NCI-H1436 treated with DMSO at 0.1 percent for 48 hours (cell line): ENCODE results near the gene CDH2.

ENCODE experiments used
- DNase-seq: peaks from one replicate; lab custom pipeline; 2025; lab: John Stamatoyannopoulos, UW

The CDH2 gene

DNA sequence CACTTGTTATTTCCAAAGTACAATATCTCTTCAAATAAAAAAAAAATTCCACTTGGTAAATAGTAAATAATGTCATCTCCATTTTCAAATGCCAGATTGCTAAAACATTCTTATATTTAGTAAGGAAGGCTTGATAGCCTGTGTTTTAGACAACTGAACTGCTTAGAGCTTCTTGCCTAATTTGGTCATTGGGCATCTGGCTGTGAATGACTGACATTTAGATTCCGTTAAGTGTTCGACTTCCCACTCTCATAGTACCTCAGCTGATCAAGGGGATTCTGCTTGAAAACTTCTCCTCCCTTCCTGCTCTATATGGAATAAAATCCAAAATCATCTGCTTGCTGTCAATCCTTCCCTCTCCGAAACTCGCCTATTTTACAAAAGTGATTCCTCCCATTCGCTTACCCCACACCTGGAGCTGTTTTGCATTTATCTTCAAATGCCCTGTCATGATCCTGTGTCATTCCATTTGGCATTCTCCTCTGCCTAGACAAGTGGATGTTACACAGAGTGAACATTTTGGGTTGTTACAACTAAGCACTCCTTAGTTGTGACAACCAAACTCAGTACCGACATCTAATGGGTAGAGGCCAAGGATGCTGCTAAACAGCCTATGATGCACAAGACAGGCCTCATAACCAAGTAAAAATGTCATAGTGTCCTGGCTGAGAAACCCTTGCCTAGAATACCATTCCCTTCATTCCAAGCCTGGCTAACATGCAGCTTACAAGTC is 181.0 kb downstream of the CDH2 start:
- DNase-seq = no peak

DNA sequence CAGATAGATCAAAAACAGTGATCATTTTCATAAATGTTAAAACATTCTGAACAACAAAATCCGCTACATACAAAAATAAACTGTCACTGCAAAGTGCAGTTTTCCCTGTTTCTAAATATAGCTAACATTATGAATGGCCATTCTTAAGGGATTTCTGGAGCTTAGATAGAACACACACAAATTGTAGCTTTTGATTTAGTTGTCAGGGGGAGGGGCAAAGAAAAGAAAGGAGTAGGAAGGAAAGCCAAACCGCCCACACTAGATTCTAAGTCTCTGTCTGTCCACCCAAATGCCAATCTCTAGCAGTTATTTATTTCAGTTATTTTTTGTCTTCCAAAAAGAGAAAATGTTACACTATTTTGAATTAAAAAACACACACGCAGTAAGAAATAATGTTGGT is 182.4 kb downstream of the CDH2 start:
- DNase-seq = no peak

DNA sequence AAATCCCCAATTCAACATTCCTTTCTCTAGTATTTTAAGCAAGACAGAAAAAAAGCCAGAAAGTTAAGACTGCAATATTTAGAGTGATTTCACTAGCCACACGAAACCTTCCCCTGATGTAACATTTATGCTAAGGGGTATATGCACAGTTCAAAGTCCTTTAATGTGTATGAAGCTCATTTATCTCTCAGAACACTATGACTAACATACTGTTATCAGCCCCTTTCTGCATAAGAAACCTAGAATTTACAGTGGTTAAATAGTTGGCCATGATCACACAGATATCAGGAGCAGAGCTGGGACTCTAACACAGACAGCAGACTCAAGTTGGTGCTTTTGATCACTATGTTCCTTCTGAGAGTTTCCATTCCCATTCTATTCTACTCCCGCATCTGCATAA is 185.5 kb downstream of the CDH2 start:
- DNase-seq = no peak

DNA sequence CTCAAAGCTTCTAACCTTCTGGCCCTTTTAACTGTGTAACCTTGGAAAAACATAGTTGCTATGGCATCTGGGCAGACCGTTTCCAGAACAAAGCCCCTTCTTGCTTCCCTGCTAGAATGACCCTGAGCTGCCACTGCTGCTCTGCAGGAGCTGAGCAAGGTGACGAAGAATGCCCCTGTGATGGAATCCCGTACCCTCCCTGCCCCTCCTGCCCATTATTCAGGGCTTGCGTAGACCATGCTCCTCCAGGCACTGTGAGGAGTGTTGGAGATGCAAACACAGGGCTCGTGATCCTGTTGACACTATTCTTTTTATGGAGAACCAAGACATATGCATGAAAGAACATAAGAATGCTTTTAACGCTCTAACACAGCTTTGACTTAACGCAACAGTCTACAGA is 191.1 kb downstream of the CDH2 start:
- DNase-seq = no peak

DNA sequence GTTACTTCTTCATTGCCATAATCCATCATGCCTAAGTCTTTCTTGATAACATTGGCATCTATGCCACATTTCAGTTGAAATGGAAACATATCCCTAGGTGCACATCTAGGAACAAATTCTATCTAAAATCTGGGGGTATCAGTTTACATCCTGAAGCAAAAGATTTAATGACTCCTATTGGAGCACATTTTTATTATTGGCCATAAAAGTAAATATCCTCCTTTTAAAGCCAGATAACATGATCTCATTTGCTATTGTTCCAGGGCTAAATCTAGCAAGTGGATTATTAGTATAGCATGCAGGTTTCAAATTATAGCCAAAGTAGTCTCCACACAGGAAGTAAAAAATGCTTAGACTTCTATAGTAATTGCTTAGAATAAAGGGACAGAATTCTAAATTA is 193.2 kb downstream of the CDH2 start:
- no peak for DNase-seq

DNA sequence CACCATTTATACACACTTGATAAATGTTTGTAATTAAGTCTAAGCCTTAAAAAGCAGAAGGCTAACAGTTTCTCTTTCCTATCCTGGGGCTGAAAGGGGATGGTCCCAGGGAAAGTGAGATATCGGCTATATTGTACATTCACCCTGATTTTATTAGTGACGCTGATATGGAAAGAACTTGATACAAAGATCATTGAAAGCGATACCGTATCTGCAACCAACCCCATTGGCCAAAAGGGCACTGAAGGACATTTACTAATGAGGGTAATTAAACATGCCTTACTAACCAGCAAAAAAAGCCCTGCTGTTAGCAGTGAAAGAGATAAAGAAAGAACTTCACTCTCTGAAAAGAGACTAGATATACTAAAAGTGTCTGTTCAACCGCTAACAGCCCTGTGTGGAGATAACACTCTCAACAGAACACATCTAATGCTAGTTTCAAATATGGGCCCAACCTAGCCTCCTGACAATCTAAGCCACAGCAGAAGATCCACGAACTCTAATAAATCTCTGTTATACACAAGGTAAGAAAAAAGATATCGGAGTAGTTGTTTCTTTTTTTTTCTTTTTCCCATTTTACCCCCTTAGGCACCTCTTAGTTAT is 200.0 kb downstream of the CDH2 start:
- no peak for DNase-seq

DNA sequence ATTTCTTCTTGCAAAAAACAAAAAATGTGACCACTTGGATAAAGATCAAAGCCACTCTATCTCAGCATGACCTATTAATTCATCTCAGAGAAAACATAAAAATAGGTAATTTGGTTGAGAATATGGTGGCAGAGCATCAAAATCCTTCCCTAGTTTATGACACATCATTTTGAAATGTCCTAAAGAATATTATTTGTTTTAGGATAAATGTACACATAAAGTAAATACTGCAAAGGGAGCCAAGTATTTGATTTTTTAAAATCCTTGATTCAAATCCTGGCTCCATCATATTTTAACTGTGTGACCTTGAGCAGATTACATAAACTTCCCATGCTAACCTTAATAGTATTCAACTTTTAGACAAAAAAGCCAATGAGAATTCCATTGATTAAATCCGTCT is 206.6 kb downstream of the CDH2 start:
- DNase-seq = no peak

DNA sequence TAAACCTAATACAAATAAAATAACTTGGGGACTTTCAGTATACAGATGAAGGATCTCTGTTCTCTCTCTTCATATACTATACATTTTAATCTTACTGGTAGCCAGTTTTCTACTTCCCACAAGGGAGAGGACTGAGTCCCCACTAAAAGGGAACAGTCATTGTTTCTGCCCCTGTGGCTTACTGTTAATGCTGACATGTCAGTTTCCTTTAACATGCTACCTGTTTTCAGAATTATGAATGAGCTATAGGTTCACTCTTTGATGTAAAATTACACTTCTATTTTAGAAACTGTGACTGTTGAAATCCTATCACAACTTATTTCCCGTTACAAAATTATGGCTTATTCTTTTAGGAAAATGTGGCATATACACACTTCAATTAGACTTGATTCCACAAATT is 207.7 kb downstream of the CDH2 start:
- no peak for DNase-seq

DNA sequence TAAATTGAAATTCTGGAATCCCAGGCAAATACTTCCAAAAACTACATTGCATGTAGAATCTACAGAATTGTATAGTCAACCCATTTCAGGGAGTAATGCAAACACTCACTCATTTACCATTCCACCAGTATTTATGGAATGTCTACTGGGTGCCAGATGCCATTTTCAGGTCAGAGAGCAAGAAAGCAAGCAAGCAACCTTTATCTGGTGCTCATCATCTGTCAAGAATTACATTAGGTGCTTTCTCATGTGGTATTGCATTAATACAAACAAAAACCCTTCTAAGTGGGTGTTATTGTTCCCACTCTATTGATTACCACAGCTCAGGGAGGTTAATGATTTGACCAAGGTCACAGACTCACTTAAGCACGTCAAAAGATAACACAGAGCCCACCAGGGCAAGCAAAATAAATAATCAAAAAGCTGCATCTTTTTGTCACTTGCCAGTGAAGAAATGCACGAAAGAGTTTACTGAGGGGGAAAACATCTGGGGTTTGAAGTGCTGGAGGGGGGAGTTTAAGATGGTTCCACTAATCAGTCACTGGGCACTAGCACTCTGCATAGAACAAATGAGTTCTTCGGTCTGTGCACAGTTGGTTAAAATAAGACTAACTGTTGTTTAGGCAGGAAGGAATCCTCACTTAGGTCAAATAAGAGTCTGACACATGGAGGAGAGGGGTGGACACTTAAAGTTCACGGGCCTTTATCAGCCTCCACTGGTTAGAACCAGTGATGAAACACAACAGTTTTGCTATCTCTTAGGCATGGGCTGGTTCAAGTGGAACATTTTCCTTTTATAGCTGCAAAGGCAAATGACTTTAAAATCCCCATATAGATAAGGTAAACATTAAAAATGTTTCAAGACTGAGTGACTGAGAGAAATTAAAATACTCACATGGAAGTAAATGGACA is 208.8 kb downstream of the CDH2 start:
- DNase-seq = no peak

DNA sequence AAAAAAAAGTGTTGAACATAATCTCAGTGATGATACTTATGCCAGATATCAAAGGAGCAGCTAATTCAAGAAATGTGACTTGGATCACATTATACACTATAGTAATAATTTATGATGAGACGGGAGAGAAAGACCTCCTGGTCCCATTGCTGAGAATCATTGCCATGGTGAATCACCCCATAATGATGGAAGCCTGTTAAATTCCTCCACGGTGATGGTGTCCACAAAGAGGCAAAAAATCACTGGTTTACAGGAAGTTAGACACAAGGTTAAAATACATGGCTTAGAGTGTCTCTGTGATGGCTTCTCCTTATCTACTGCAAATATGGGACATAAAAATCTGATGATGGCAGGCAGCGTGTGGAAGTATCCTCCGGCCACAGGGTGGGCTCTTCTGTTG is 210.0 kb downstream of the CDH2 start:
- no peak for DNase-seq

DNA sequence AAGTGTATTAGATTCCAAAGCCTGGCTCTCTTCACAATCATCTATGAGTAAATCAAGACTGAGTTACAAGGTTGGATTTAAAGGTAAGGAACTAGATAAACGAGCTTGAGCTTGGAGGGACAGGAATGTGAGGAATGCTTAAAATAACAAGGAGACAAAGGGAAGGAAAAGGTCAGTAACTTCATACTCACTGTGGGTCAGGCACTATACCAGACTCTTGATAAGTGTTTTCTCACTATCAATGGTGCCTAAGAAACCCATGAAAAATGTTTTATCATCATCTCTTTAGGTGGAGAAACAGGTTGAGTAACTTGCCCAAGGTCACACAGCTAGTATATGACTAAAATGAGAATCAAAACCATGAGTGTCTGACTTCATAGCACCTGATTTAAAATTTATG is 212.1 kb downstream of the CDH2 start:
- DNase-seq = no peak

DNA sequence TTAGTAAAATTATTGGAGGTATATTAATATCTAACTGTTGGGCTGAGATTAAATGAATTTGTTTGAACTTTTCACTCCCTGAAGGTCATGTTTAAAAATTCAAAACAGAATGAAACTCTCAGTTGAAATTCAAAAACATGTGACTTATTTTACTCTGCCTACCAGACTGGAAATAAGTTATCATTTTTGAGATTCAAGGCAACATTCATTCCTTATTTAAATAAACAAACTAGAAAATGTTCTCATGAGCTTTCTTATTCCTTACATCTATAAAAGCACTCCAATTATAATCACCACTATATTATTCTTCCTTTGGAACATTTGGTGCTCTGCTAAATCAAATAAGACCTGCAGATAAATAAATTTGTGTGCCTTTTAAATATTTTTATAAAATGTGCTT is 217.8 kb downstream of the CDH2 start:
- DNase-seq = no peak

DNA sequence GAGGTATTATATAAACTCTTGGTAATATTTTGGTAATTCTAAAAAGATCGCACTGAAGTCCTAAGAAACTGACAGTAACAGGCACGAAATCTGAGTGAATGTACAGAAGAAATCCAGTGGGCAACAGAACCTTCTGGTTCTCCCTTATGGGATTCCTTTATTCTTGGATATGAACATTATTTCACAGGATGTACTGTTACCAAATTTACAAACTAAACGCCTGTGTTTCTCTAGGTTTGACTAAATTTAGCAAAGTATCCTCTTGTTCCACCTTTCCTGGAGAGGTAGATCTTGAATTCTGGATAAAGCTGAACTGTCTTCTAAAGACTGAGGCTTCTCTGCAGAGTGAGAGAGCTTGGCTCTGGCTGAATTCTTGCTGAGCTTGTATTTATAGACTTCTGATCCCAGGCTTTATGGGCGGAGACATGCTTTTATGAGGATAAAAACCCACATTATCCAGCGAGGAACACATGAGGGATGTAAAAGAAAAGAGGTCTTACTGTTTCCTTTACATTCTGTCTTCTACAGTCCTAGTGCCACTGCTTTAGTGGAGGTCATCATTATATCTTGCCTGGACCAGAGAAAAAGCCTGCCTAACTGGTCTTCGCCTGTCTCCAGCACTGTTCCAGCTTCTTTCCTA is 220.8 kb downstream of the CDH2 start:
- DNase-seq = no peak

DNA sequence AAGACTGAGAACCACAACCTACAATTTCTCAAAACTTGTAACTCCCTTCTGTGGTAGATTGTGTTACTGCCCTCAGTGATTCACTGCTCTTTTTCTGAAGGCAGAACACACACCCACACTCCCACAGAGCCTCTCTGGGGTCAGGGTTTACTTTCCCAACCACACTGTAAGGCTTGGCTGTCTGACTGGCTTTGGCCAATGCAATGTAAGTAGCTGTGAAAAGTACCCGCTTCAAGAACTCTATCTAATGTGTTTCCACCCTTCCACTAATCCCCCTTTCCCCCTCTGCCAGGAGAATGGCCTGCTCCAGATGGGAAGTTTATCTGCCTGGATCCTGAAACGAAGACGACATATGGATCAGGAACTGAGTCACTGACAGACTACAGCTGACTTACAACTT is 222.7 kb downstream of the CDH2 start:
- no peak for DNase-seq

DNA sequence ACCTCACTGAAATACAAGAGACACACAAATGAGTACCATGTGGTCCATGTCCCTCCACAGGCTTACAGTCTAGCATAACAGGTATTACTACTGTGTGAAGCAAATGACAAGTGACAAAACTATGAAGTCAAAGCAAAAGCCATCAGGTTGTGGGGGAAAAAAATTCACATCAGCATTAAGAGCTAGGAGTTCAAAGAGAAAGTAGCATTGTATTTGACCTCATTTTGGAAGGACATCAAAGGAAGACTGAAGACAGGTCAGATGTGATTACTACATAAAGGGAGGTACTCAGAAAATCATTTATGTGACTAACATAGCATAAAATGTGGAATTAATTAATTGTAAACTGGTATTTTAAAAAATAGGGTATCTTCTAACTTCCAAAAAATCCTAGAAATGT is 224.2 kb downstream of the CDH2 start:
- DNase-seq = no peak

DNA sequence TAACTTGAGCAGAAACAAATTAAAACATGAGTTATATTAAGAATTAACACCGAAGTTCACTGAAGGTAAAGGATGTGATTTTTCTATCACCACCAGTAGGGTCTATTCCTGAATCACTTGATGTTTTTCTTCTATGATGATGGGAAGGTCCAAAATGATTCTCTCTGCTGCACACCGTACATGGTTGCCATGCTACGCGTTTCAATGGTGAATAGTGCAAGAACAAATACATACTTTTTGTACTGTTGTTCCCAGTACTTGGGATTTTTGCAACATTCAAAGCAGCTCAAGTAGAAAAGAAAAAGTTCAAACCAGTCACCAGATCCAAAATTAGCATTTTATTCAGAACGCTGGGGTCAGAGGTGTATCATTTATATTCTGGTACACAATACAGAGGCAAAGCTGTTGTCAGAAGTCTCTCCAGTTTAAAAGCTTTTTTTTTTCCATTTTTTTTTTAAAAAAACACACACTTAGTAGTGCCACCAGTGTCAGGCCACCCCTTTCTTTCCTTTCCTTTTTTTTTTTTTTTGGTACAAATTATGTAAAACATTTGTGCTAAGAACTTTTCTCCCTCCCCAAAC is 226.2 kb downstream of the CDH2 start:
- DNase-seq = no peak

DNA sequence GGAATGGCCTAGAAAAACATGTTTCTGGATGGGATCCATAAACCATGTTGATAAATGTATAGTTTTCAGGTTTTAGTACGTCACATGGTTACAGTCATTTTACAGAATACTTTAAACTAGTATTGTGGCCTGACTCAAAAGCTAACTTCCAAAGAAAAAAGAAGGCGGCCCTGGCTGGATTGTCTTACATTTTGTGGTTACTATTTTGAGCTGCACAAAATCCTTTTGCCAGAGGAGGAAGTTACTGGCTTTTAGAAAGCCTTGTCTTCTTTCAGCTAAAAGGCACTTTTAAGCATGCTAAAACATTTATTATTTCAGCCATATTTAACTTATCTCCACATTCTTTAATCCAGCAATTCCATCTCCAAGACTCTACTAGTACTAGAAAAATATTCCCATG is 227.9 kb downstream of the CDH2 start:
- DNase-seq = no peak

DNA sequence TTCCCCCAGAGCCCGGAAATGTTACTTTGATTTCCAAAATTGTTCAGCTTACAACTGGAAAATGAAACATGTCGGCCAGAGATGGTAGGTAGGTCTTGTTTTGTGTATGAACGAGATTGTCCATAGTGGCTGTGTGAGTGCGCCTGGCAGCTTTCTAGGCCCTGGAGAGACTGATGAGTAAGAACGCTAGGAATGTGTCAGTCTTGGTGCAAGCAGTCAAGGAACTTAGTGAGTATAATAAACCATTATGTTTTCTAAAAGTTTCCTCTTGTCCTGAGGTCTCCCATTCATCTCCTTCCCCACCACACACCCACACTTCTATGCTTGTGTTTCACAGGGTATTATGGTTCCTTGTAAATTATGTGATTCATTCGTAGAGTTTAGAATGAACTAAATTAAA is 234.2 kb downstream of the CDH2 start:
- DNase-seq = no peak

DNA sequence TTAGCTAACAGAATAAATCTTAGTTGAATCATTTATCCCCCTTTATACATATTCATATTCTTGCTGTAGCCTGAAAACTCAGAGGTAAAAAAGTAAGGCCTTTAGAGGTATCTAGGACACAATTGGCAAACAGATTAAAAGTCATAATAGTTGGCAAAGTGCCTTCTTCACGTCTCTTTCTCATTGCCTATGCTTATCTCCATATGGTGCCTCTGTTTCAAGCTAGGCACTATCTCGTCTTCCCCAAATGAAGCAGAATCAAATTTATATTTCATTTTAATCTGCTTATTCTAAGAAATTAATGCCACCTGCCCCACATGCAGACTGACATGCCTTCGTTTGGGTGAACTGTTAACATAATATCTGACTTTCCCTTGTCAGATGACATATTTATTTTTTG is 245.4 kb downstream of the CDH2 start:
- no peak for DNase-seq

DNA sequence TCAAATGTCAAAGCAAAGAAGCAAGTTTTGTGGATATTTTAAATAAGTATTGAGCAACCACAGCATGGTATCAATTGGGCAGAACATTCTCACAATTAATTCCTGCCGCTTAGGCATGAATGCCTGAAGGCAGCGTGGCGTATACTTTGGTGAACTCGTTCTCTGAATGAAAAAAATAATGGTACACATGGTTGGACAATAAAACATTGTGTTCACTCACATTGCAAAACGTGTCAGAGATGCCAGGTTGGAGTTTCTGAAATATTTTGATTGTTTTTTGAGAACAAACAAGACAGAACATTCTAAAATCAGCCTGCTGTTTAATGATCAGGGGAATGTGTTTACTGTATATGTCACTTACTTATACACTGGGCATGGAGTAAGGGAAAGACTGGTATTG is 254.2 kb downstream of the CDH2 start:
- DNase-seq = no peak

DNA sequence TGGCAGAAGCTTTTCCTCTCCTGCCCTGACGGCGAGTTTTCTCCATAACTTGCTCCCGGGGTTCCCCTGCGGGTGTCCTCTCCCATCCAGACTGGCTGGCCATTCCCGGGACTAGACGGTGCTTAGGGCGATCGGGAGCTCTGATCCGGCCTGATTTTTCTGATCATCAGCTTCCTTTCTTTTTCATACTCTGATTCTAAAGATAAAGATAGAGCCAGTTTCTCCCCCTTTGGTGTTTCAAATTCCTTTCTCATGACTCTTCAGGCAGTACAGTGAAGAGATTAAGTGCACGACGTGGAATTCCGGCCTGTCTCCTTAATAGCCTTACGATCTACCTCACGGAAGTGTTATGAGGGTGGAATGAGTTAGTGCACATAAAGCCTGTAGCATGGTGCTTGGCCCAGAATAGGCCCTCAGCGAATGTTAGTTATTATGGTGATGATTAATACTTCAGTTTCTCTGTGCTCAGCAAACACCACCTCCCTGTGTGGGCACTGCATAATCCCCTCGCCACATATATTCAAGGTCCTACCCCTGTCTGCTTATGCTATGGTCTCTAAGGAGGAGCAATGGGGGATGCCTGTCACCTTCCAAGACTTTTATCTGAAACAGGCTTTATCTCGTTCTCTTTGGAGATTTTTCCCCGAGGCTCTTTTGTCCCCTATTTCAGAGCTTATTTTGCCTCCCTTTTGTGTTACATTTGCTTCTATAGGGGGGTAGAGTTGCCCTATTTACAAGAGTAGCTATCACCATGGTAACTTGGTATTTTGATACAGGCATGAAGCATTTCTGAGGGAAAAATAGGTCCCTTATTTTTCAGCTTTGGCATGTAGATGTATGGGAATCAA is 254.8 kb downstream of the CDH2 start:
- no peak for DNase-seq
